Endothelial cell (in vitro differentiated cells): ENCODE data around the gene MITF. TPM values are rescaled to one million over a fixed set of nuclear protein-coding genes. Genes with fewer than 3 reads are reported as not detected.

Experiments
- DNase-seq: peaks from one replicate; pipeline ENCODE4 v3.0.0; 2021; ENCODE audit warnings: low spot score
- H3K27ac Mint-ChIP-seq: one replicate; pipeline ENCODE4 v1.8.0; 2021; ENCODE audit warnings: mixed read lengths, inconsistent platforms; ENCODE audit not compliant: unreplicated experiment
- H3K27me3 Mint-ChIP-seq: one replicate; pipeline ENCODE4 v1.8.0; 2021; ENCODE audit warnings: mild to moderate bottlenecking, moderate library complexity, mixed read lengths, inconsistent platforms; ENCODE audit not compliant: unreplicated experiment
- H3K36me3 Mint-ChIP-seq: one replicate; pipeline ENCODE4 v1.8.0; 2021; ENCODE audit warnings: mild to moderate bottlenecking, low read depth, mixed read lengths, inconsistent platforms; ENCODE audit not compliant: unreplicated experiment
- H3K4me1 Mint-ChIP-seq: one replicate; pipeline ENCODE4 v1.8.0; 2021; ENCODE audit warnings: mild to moderate bottlenecking, mixed read lengths, inconsistent platforms; ENCODE audit not compliant: unreplicated experiment
- H3K4me3 Mint-ChIP-seq: one replicate; pipeline ENCODE4 v1.8.0; 2021; ENCODE audit warnings: mild to moderate bottlenecking, mixed read lengths, inconsistent platforms; ENCODE audit not compliant: unreplicated experiment
- H3K9me3 Mint-ChIP-seq: one replicate; pipeline ENCODE4 v1.8.0; 2021; ENCODE audit warnings: mixed read lengths, inconsistent platforms; ENCODE audit not compliant: unreplicated experiment
- CTCF ChIP-seq: fragments of 200-600 bp; sonication (generic); IDR thresholded peaks from one replicate; pipeline ENCODE4 v1.5.0; 2021; ENCODE audit warnings: antibody characterized with exemption; ENCODE audit not compliant: unreplicated experiment
- total RNA-seq: library from RNA; stranded (reverse); fragmentation: NEBNext Ultra II Directional; extraction: Animal tissue kit (Norgen Biotek cat#: 25700); gene quantifications from one replicate; pipeline ENCODE4 v1.2.1, GENCODE V29; 2021; ENCODE audit not compliant: unreplicated experiment

The MITF gene
- total RNA-seq, 1 donor from 2014 or later: 1.7 TPM

GRCh38 chr3:69941037-69941436 is 201.8 kb downstream of the MITF start:
- DNase-seq: no peak
- Mint-ChIP-seq H3K9me3 (no peaks in the 10 kb centered on the region), H3K4me1 (no peaks in the 10 kb centered on the region), H3K36me3 (no peaks in the 10 kb centered on the region), H3K27ac (no peak overlapping the region), H3K4me3 (no peak overlapping the region), H3K27me3 (no peaks in the 10 kb centered on the region)
- TF ChIP-seq CTCF: no peak

GRCh38 chr3:69941439-69942176 is 202.3 kb downstream of the MITF start:
- no peak overlapping the region for H3K27ac Mint-ChIP-seq
- DNase-seq: no peak
- no peaks in the 10 kb centered on the region for H3K9me3 Mint-ChIP-seq
- H3K4me1 Mint-ChIP-seq: no peaks in the 10 kb centered on the region
- no peaks in the 10 kb centered on the region for H3K27me3 Mint-ChIP-seq
- no peak overlapping the region for H3K4me3 Mint-ChIP-seq
- H3K36me3 Mint-ChIP-seq: no peaks in the 10 kb centered on the region
- TF ChIP-seq CTCF: no peak

DNA sequence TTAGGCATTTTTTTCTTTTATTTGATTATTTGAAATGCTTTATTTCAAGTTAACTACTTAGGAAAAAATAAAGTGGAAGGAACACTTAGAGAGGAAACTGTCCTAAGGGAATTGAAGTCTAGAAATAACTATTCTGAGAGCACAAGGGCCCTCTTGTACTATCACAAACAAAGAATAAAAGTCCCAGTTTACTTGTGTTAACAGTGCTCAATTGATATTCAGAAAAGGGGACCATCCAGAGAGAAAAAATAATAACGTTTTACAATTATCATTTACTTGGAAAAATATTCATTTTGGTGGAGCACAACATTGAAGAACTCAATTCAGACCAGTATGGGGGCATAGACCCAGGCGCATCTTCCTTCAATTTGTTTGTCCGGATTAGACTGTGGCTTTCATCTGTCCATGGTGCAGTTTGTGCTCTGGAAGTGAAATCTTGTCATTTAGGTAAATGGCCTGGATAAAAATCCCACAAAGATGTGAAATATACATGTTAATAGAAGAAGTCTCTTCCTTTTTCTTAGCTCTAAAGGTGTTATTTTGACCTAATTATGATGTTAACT is 205.7 kb downstream of the MITF start:
- H3K4me3 Mint-ChIP-seq: no peak overlapping the region
- H3K36me3 Mint-ChIP-seq: no peaks in the 10 kb centered on the region
- H3K27ac Mint-ChIP-seq: no peak overlapping the region
- no peaks in the 10 kb centered on the region for H3K9me3 Mint-ChIP-seq
- no peaks in the 10 kb centered on the region for H3K27me3 Mint-ChIP-seq
- no peak for DNase-seq
- no peak for TF ChIP-seq CTCF
- no peaks in the 10 kb centered on the region for H3K4me1 Mint-ChIP-seq

GRCh38 chr3:69948246-69948862 is 209.1 kb downstream of the MITF start:
- Mint-ChIP-seq H3K4me1 (no peaks in the 10 kb centered on the region), H3K36me3 (no peaks in the 10 kb centered on the region), H3K4me3 (no peak overlapping the region), H3K9me3 (no peaks in the 10 kb centered on the region), H3K27me3 (no peaks in the 10 kb centered on the region), H3K27ac (no peak overlapping the region)
- TF ChIP-seq CTCF: peak; percentile 80
- no peak for DNase-seq

DNA sequence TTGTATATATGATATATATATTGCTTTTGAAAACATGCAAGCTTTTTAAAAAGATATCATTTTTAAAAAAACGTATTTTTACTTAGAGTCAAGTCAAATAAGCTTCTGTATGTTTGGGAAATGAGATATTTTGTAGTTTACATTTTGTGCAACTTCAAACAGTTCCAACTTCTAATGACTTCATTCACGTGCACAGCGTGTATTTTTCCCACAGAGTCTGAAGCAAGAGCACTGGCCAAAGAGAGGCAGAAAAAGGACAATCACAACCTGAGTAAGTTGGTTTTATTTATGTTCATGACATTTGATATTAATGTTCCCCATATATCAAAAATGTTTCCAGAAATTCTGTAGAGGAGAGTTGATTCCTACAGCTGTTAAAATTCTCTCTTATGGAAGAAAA is 212.4 kb downstream of the MITF start:
- H3K4me3 Mint-ChIP-seq: no peak overlapping the region
- H3K36me3 Mint-ChIP-seq: no peaks in the 10 kb centered on the region
- no peaks in the 10 kb centered on the region for H3K27me3 Mint-ChIP-seq
- no peak for TF ChIP-seq CTCF
- no peak overlapping the region for H3K27ac Mint-ChIP-seq
- no peaks in the 10 kb centered on the region for H3K9me3 Mint-ChIP-seq
- no peaks in the 10 kb centered on the region for H3K4me1 Mint-ChIP-seq
- no peak for DNase-seq
